GM12892 (cell line): ENCODE results near the gene UNC45B.

Experiments used
- POLR2A ChIP-seq: IDR thresholded peaks from 2 replicates; pipeline ENCODE4 v1.6.1; 2011; ENCODE audit warnings: low read depth, low read length, control low read depth
- POLR2AphosphoS5 ChIP-seq: IDR thresholded peaks from 2 replicates; pipeline ENCODE4 v1.6.1; 2011; ENCODE audit warnings: low read depth, low read length, control low read depth
- TAF1 ChIP-seq: IDR thresholded peaks from 2 replicates; pipeline ENCODE4 v1.6.1; 2011; ENCODE audit warnings: low read depth, mild to moderate bottlenecking, control low read depth, low read length, borderline replicate concordance

- TF ChIP-seq TAF1 (no peak), POLR2AphosphoS5 (peak; percentile 48), POLR2A (no peak; the same call in 1 of the 2 replicates)
Measured at GRCh38 chr17:35130392-35130791, 17.2 kb upstream of the UNC45B start.
